Naive B cell (primary cell): ENCODE data around the gene DBN1. TPM values are rescaled to one million over a fixed set of nuclear protein-coding genes. Genes with fewer than 3 reads are reported as not detected.

Source experiments
- ATAC-seq, 2 donors: fragments of 150-1000 bp; cut with Tn5 transposase; 2 replicates each; pipeline ENCODE4 v1.10.0; 2021; ENCODE audit warnings: low read depth in 2 of 2, mild to moderate bottlenecking in 2 of 2, moderate library complexity in 2 of 2
- DNase-seq: peaks from one replicate; pipeline ENCODE4 v3.0.0; 2022
- H3K27ac Mint-ChIP-seq, 6 donors: one replicate each; pipeline ENCODE4 v1.8.0; 2020 to 2022; ENCODE audit warnings: mild to moderate bottlenecking in 6 of 6, mixed read lengths in 6 of 6, moderate library complexity in 5 of 6, inconsistent platforms in 2 of 6
- H3K27me3 Mint-ChIP-seq, 3 donors: one replicate each; pipeline ENCODE4 v1.8.0; 2021 to 2022; ENCODE audit warnings: mixed read lengths in 3 of 3, mild to moderate bottlenecking in 1 of 3
- H3K36me3 Mint-ChIP-seq, 2 donors: one replicate each; pipeline ENCODE4 v1.8.0; 2020 to 2022; ENCODE audit warnings: mixed read lengths in 2 of 2, inconsistent platforms in 1 of 2, mild to moderate bottlenecking in 1 of 2
- H3K4me1 Mint-ChIP-seq, 3 donors: one replicate each; pipeline ENCODE4 v1.8.0; 2020 to 2022; ENCODE audit warnings: mixed read lengths in 3 of 3, inconsistent platforms in 1 of 3, mild to moderate bottlenecking in 1 of 3, moderate library complexity in 1 of 3
- H3K4me3 Mint-ChIP-seq, 8 donors: one replicate each; pipeline ENCODE4 v1.8.0; 2020 to 2022; ENCODE audit warnings: mild to moderate bottlenecking in 8 of 8, mixed read lengths in 8 of 8, moderate library complexity in 8 of 8, inconsistent platforms in 2 of 8
- H3K9me3 Mint-ChIP-seq, 7 donors: one replicate each; pipeline ENCODE4 v1.8.0; 2020 to 2022; ENCODE audit warnings: mixed read lengths in 7 of 7, mild to moderate bottlenecking in 5 of 7, inconsistent platforms in 2 of 7, moderate library complexity in 1 of 7
- polyA plus RNA-seq, 6 donors: library from polyadenylated mRNA; unstranded; fragments of 300-500 nt; fragmentation: Illumina TruSeq; gene quantifications; one replicate each; pipeline ENCODE4 v1.2.3, GENCODE V29; 2021; ENCODE audit warnings: low read depth in 6 of 6

The DBN1 gene
- 1 to 10 TPM in 1 of 6 donors, under 1 TPM in 3, not detected in 2; 0.31 to 1.9 (median 0.65) TPM for polyA plus RNA-seq

DNA sequence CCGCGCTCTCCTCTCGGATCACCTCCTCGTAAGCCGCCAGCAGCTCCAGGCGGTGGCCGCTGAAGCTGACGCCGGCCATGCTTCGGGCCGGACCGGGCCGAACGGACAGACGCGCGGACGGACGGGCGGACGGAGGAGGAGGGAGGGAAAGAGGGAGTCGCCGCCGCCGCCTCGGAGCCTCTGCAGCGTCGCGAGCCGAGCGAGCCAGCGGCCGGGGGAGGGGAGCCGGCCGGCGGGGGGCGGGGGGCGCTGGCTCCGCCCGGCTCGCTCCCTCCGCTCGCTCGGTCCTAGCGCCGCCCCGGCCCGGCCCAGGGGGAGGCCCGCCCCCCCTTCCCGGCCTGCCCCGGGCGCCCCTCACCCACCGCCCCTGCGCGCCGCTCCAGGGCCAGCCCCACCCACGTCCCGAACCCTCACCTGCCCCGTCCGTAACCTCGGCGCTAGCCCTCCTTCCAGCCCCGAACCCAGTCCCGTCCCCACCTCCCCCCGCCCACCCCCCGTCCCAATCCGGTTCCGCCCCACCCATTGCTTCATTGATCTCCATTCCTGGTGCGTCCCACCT is at the start of gene DBN1:
TSS of gene DBN1 (minus strand) at position 192 of the 559 bp plus-strand sequence. CDS start at position 79, 113 bp downstream.
- Mint-ChIP-seq H3K27ac (peak within 1 kb of the TSS in 3 of 6 donors; percentile 65 to 90 (median 81)), H3K4me3 (peak within 1 kb of the TSS; percentile 80 to 93 (median 86)), H3K27me3 (peaks cover 0 to 24% (median 16%) of the 10 kb centered on the region in 3 donors), H3K4me1 (peaks cover 21 to 35% (median 29%) of the 10 kb centered on the region in 3 donors), H3K36me3 (no peaks in the 10 kb centered on the region), H3K9me3 (no peaks in the 10 kb centered on the region)
- no peak for DNase-seq
- ATAC-seq = peak; percentile 43

DNA sequence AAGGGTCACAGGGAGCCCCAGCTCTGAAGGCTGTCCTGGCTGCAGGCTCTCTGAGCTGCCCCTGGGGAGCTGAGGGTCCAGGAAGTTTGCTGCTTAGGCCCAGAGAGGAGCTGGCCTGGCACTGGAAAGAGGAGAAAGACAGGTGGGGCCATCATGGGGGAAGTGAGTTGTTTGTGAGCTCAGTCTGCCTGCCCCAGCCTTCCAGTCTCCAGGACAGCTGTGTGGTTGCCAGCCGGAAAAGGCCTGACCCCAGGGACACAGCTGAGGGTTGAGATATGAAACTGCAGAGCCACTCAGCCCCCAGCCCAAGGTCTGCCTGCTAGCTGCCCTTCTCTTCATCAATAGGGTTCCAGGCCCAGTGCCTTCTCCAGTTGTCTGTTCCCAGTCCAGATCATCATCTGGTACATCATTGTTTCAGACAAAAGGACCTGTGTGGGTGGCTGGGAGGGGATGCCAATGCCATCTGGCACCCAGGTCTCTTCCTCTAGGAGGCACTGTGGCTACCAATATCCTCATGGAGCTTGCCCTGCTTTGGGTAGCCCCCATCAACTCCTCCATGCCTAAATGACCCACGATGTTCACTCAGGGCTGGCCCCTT is 47.6 kb upstream of the DBN1 start:
- no peak for ATAC-seq
- H3K36me3 Mint-ChIP-seq = peaks cover 0 to 8% of the 10 kb centered on the region in 2 donors
- H3K4me3 Mint-ChIP-seq = peak overlapping the region in 1 of 8 donors; percentile 73
- peaks cover 33 to 45% (median 40%) of the 10 kb centered on the region in 3 donors for H3K4me1 Mint-ChIP-seq
- DNase-seq = no peak
- peak overlapping the region in 4 of 6 donors; percentile 24 to 83 (median 64) for H3K27ac Mint-ChIP-seq
- H3K27me3 Mint-ChIP-seq = no peaks in the 10 kb centered on the region
- no peaks in the 10 kb centered on the region for H3K9me3 Mint-ChIP-seq

- H3K4me3 Mint-ChIP-seq = peak overlapping the region in 2 of 8 donors; percentile 35 to 73
- DNase-seq = no peak
- H3K36me3 Mint-ChIP-seq = peaks cover 0 to 8% of the 10 kb centered on the region in 2 donors
- H3K27me3 Mint-ChIP-seq = no peaks in the 10 kb centered on the region
- H3K9me3 Mint-ChIP-seq = no peaks in the 10 kb centered on the region
- peak overlapping the region in 4 of 6 donors; percentile 37 to 85 (median 82) for H3K27ac Mint-ChIP-seq
- H3K4me1 Mint-ChIP-seq = peaks cover 34 to 52% (median 48%) of the 10 kb centered on the region in 3 donors
- ATAC-seq = no peak
Measured at GRCh38 chr5:177520271-177520670, 46.8 kb upstream of the DBN1 start.

DNA sequence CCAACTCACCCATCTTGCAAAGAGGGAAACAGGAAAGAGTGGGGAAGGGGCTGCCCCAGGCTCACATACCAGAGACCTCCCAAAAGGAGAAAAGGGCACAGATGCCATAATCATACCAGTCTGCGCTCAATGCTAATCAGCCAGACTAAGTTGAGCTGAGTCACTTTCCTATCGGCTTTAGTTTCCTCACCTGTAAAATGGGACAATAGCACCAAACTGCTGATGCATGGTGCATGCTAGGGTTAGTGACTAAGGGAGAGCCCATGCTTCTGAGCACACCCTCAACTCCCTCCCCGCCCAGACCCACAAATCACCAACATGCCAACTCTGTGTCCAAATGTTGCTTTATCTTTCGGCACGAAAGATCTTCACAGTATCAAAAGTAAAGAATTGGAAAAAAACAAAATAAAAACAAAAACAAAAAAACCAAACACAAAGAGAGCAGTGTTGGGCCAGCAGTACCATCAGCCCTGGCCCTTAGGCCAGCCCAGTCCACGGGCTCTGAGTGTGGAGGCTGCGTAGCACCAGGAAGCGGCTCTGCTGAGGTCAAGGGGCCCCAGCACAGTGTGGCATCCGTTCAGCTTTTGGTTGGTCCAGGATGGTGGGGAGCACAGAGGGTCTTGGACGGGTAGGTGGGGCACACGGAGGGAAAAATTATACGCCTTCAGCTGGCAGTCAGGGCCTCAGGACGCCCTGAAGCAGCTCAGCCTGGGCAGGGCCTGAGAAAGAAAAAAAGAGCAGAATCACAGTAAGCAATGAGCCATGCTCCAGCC is 46.2 kb upstream of the DBN1 start:
- Mint-ChIP-seq H3K27me3 (no peaks in the 10 kb centered on the region), H3K4me1 (peaks cover 34 to 56% (median 53%) of the 10 kb centered on the region in 3 donors), H3K27ac (peak overlapping the region in 5 of 6 donors; percentile 80 to 90 (median 83)), H3K36me3 (peaks cover 0 to 8% of the 10 kb centered on the region in 2 donors), H3K4me3 (peak overlapping the region in 6 of 8 donors; percentile 20 to 71 (median 38)), H3K9me3 (no peaks in the 10 kb centered on the region)
- DNase-seq = no peak
- no peak for ATAC-seq

DNA sequence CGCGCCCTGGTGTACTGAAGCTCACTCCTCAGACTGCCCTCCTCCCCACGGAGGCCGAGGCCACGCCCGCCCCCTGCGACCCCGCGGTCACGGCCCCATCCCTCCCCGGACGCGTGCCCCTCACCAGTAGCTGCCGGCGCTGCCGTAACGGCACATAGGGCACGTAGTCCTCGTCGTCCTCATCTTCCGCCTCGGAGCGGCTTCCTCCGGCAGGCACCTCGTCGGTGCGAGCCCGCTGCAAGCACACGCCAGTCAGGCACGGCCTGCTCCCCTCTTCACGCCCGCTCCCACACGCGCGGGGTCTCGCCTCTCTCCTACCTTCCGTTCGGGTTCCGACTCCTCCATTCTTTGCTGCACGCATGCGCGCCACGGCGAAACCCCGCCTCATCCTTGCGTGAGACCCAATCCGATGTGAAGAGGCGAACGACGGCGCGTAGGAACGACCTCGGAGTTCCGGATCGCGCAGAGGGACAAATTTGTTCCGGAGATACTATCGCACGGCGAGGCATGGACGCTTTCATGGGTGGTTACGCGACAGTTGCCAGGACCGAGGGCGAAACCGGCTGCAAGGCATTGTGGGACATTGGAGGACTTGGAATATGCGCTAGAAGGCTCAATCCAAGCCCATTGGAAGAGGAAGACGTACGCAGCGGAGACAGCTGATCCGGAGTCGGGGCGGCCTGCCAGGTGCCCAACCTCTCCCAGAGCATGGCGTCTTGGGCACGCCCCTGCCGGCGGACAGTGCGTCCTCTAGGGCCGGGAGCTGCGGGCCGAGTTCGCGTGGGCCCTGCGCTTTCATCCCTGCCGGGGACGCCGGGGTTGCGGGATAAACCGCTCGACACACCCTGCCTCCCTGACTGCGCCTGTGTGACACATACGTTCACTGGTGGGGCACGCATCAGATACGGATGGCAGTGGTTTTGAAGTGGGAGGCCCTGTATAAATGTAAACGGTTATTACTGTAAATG is 43.5 kb upstream of the DBN1 start, which contains the start of gene DDX41:
TSS of gene DDX41 (minus strand) at position 361 of the 968 bp plus-strand sequence. CDS start at position 345, 16 bp downstream.
- peak; percentile 91 to 93 for ATAC-seq
- Mint-ChIP-seq H3K4me1 (peaks cover 45 to 70% (median 60%) of the 10 kb centered on the region in 3 donors), H3K27ac (peak within 1 kb of the TSS; percentile 15 to 99 (median 90)), H3K27me3 (no peaks in the 10 kb centered on the region), H3K36me3 (peaks cover 0 to 17% of the 10 kb centered on the region in 2 donors), H3K4me3 (peak within 1 kb of the TSS; percentile 86 to 99 (median 95)), H3K9me3 (no peaks in the 10 kb centered on the region)
- peak; percentile 94 for DNase-seq

DNA sequence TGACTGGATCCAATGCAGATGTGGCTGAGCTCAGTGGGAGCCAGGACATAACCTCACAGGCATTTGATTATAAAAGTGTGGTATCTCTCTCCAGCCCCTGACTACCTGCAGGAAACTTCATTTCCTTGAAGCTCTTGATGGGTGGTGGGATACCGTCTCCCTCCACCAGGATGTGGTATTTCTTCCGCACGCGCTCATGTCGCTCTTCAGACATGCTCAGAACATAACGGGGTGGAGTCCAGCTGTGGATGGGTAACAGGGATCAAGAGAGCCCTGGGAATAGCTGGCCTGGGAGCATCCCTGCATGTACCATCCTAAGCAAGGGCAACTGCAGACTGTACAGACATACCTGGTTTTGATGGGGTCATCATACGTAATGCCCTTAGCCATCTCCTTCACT is 42.1 kb upstream of the DBN1 start:
- H3K4me1 Mint-ChIP-seq = peaks cover 45 to 68% (median 62%) of the 10 kb centered on the region in 3 donors
- peak overlapping the region; percentile 66 to 99 (median 92) for H3K4me3 Mint-ChIP-seq
- H3K27me3 Mint-ChIP-seq = no peaks in the 10 kb centered on the region
- no peaks in the 10 kb centered on the region for H3K9me3 Mint-ChIP-seq
- H3K27ac Mint-ChIP-seq = peak overlapping the region in 5 of 6 donors; percentile 15 to 83 (median 32)
- ATAC-seq (no peak), DNase-seq (no peak)
- H3K36me3 Mint-ChIP-seq = peaks cover 6 to 24% of the 10 kb centered on the region in 2 donors

DNA sequence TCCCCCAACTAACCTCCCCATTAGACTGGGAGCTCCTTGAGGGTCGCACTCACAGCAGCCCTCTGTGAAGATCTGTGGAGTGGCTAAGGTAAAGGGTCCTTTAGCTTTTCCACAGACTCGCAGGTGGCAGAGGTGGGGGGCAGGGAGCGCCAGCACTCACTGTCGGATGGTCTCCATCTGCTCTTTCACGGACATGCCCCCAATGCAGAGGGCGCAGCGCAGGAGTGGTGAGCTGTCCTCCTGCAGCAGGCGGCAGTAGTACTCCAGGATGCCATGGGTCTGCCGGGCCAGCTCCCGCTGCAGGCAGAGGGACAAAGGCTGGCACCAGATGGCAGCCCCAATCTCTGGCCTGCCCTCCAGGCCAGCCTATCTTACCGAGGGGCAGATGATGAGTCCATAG is 41.1 kb upstream of the DBN1 start:
- peaks cover 47 to 68% (median 62%) of the 10 kb centered on the region in 3 donors for H3K4me1 Mint-ChIP-seq
- H3K4me3 Mint-ChIP-seq = peak overlapping the region in 3 of 8 donors; percentile 90 to 99 (median 95)
- ATAC-seq (no peak), DNase-seq (no peak)
- H3K36me3 Mint-ChIP-seq = peaks cover 6 to 24% of the 10 kb centered on the region in 2 donors
- peak overlapping the region in 1 of 6 donors; percentile 54 for H3K27ac Mint-ChIP-seq
- no peaks in the 10 kb centered on the region for H3K27me3 Mint-ChIP-seq
- H3K9me3 Mint-ChIP-seq = no peaks in the 10 kb centered on the region

DNA sequence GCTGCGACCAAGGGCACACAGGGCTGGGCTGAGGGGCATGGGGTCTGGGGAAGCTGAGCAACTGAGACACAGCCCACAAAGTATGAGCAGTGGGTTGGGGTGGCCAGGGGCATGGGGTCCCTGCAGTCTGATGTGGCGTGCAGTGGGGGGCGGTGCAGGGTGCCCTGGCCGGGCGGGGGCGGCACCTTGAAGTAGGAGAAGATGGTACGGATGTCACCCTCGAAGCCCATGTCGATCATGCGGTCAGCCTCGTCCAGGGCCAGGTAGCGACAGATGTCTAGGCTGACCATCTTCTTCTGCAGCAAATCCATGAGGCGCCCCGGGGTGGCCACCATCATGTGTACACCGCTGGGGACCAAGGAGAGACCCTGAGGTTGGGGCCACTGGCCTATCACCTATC is 40.1 kb upstream of the DBN1 start:
- DNase-seq = no peak
- no peaks in the 10 kb centered on the region for H3K27me3 Mint-ChIP-seq
- H3K9me3 Mint-ChIP-seq = peaks cover 0 to 1% (median 0%) of the 10 kb centered on the region in 7 donors
- H3K36me3 Mint-ChIP-seq = peaks cover 6 to 24% of the 10 kb centered on the region in 2 donors
- H3K4me3 Mint-ChIP-seq = peak overlapping the region in 2 of 8 donors; percentile 50 to 59
- no peak for ATAC-seq
- H3K4me1 Mint-ChIP-seq = peaks cover 56 to 73% (median 65%) of the 10 kb centered on the region in 3 donors
- peak overlapping the region in 2 of 6 donors; percentile 54 to 56 for H3K27ac Mint-ChIP-seq

- peaks cover 7 to 27% of the 10 kb centered on the region in 2 donors for H3K36me3 Mint-ChIP-seq
- DNase-seq (no peak), ATAC-seq (no peak)
- H3K9me3 Mint-ChIP-seq = peaks cover 0 to 1% (median 0%) of the 10 kb centered on the region in 7 donors
- H3K4me1 Mint-ChIP-seq = peaks cover 59 to 79% (median 69%) of the 10 kb centered on the region in 3 donors
- no peaks in the 10 kb centered on the region for H3K27me3 Mint-ChIP-seq
- peak overlapping the region in 3 of 6 donors; percentile 33 to 72 (median 36) for H3K27ac Mint-ChIP-seq
- peak overlapping the region in 2 of 8 donors; percentile 25 for H3K4me3 Mint-ChIP-seq
Measured at GRCh38 chr5:177512736-177513380, 39.4 kb upstream of the DBN1 start.

DNA sequence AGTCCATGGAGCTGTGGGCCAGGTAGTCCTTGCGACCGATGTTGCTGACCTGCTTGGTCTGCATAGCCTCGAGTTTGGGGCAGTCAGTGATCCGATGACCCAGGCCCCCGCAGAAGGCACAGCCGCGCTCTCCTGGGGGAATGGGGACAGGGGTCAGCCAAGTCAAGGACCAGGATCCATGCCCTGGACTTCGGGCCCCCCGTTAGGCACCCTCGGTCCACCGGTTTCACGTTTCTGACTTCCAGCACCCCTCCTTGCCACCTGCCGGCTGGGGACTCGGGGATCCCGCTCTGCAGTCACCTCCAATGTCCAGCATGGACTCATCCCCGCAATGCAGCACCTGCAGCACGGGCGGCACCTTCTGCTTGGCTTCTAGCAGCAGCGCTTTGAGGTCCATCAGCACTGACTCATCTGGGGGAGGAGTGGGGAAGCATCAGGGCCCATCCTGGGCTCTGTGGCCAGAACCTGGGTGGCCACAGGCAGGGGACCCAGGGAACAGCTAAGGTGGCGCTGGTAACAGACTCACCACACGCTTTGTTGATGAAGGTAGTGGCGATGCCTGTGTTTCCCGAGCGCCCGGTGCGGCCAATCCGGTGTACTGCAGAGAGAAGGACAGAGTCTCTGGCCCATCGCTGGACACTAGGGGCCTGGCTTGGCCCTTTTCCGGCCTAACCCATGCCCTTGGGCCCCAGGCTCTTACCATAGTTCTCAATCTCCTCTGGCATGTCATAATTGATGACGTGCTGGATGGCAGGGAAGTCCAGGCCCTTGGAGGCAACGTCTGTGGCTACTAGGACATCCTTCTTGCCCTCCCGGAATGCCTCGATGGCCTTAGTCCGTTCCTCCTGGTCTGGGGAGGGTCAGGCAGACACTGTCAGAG is 38.6 kb upstream of the DBN1 start:
- H3K36me3 Mint-ChIP-seq = peaks cover 15 to 30% of the 10 kb centered on the region in 2 donors
- no peaks in the 10 kb centered on the region for H3K27me3 Mint-ChIP-seq
- peak overlapping the region in 2 of 8 donors; percentile 53 to 91 for H3K4me3 Mint-ChIP-seq
- DNase-seq (no peak), ATAC-seq (no peak)
- peak overlapping the region in 5 of 6 donors; percentile 95 to 99 (median 99) for H3K27ac Mint-ChIP-seq
- peaks cover 0 to 1% (median 0%) of the 10 kb centered on the region in 7 donors for H3K9me3 Mint-ChIP-seq
- peaks cover 62 to 81% (median 73%) of the 10 kb centered on the region in 3 donors for H3K4me1 Mint-ChIP-seq

DNA sequence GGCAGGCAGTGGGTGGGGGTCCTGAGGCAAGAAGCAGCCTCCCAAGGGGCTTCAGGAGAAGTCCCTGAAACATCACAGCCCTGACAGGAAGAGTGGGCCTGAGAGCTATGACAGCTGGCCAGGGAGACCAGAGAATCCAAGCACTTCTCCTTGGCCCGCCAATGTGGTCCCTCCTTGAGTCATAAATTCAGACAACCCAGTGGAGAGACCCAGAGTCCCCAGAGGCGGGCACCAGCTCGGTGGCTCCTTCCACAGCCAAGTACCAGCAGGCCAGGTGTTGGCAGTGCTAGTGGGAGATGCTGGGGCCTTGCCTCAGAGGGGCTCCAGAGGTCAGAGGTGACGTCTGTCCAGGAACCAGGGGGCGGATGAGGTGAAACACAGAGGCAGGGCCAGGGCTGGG is 37.7 kb upstream of the DBN1 start:
- Mint-ChIP-seq H3K27me3 (no peaks in the 10 kb centered on the region), H3K4me3 (peak overlapping the region in 7 of 8 donors; percentile 91 to 98 (median 94)), H3K36me3 (peaks cover 17 to 24% of the 10 kb centered on the region in 2 donors), H3K9me3 (peaks cover 0 to 1% (median 0%) of the 10 kb centered on the region in 7 donors), H3K4me1 (peaks cover 59 to 75% (median 72%) of the 10 kb centered on the region in 3 donors), H3K27ac (peak overlapping the region; percentile 93 to 99 (median 98))
- no peak for ATAC-seq
- no peak for DNase-seq
